ENCODE data around the gene CASZ1.

DNA sequence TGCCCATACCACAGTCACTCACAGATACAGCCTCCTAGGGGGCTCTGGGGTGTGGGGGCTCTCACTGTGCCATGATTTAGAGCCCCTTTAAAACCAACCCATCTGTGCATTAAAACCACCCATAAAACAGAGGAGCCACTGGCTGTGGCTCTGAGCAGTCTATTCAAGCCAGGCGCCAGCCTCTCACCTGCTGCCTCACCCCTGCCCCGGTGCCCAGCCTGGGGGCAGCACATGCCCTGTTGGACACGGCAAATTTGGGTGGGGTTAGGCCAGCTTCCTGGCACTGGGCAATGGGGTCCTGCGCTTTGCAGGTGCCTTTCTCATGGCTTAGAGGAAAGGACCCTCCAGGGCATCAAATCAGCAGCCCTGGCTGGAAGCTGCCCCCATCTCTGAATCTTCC is 73.1 kb downstream of the CASZ1 start:
- TF ChIP-seq, protein P1, sequence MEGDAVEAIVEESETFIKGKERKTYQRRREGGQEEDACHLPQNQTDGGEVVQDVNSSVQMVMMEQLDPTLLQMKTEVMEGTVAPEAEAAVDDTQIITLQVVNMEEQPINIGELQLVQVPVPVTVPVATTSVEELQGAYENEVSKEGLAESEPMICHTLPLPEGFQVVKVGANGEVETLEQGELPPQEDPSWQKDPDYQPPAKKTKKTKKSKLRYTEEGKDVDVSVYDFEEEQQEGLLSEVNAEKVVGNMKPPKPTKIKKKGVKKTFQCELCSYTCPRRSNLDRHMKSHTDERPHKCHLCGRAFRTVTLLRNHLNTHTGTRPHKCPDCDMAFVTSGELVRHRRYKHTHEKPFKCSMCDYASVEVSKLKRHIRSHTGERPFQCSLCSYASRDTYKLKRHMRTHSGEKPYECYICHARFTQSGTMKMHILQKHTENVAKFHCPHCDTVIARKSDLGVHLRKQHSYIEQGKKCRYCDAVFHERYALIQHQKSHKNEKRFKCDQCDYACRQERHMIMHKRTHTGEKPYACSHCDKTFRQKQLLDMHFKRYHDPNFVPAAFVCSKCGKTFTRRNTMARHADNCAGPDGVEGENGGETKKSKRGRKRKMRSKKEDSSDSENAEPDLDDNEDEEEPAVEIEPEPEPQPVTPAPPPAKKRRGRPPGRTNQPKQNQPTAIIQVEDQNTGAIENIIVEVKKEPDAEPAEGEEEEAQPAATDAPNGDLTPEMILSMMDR (IDR thresholded peaks at IDR 0.05) = no peak
- TF ChIP-seq EZH2 (IDR thresholded peaks at IDR 0.05) = no peak
- no peak for TF ChIP-seq EZH2phosphoT487 (IDR thresholded peaks at IDR 0.05)

Data from neural progenitor cell (in vitro differentiated cells).